ENCODE data around the gene CLEC4C.
"Not testable (repeated sequence)": the region's sequence is repeated elsewhere in the genome, so short reads cannot be mapped to it uniquely, and the experiment has no call there.

Gene CLEC4C, protein sequence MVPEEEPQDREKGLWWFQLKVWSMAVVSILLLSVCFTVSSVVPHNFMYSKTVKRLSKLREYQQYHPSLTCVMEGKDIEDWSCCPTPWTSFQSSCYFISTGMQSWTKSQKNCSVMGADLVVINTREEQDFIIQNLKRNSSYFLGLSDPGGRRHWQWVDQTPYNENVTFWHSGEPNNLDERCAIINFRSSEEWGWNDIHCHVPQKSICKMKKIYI

DNA sequence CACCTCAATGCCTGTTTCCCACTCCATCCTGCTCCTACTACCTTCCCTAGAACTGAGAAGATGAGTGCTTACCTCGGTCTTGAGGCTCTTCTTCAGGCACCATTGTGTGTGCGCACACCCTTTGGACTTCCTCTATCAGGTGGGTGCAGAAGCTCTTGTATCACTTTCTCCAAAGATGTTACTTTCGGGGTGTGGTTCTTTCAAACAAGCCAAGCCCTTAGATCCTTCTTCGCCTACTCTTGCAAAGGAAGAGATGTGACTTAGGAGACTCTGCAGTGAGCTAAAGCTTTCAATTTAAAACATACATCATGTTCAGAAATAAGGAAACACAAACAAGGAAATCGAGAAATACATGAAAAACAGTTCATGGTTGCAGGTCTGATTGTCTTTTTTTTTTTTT, at the start of gene CLEC4C:
CLEC4C (minus strand) TSS at position 130 of the 400 bp plus-strand sequence; CDS start at position 103, 27 bp downstream.
- intact Hi-C loops (cut with DNase I), result no loop called here
- DNase-seq, result no peak

DNA sequence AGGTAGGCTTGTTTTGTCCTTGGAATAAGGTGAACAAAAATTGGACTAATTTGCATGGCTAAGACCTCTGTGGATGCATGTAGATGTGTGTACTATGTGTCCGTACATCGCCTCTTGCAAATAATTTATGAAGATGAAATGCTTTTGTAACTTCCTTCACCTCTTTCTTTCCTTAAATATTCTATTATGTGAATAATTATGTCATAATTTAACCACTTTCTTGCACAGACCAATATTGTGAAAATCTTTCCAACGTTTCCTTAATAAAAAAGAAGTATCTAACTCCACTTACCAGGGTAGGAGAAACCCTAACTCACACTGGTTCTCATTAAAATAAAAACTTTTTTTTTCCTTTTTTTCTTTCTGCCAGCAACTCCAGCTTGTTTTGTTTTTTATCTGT, 46.0 kb upstream of the CLEC4C start:
- DNase-seq, result no peak
- intact Hi-C loops (cut with DNase I), result no loop called here

DNA sequence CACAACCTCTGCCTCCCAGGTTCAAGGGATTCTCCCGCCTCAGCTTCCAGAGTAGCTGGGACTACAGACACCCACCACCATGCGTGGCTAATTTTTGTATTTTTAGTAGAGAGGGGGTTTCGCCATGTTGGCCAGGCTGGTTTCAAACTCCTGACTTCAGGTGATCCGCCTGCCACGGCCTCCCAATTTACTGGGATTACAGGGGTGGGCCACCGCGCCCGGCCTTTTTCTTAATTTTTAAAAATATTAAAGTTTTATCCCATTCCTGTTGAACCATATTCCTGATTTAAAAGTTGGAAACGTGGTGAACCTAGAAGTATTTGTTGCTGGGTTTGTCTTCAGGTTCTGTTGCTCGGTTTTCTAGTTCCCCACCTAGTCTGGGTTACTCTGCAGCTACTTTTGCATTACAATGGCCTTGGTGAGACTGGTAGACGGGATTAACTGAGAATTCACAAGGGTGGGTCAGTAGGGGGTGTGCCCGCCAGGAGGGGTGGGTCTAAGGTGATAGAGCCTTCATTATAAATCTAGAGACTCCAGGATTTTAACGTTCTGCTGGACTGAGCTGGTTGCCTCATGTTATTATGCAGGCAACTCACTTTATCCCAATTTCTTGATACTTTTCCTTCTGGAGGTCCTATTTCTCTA, 41.8 kb upstream of the CLEC4C start, which contains the start of gene NANOG:
NANOG (plus strand) TSS at position 519 of the 645 bp plus-strand sequence. CDS start 213 bp downstream, outside the sequence.
- intact Hi-C loops (cut with DNase I); DNase-seq: not testable (repeated sequence)

DNA sequence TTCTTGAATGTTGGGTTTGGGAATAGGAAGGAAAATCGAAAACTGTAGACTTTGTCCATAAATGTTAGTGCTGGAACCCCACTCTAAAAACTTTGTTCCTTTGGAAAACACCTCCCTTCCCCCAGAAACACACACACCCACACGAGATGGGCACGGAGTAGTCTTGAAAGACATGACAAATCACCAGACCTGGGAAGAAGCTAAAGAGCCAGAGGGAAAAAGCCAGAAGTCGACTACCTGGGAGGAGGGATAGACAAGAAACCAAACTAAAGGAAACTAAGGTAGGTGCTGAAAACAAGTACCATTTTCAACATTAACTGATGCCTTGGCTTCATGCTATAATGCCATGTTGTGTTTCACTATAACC, 41.1 kb upstream of the CLEC4C start:
- intact Hi-C loops (cut with DNase I), result no loop called here
- no peak for DNase-seq

DNA sequence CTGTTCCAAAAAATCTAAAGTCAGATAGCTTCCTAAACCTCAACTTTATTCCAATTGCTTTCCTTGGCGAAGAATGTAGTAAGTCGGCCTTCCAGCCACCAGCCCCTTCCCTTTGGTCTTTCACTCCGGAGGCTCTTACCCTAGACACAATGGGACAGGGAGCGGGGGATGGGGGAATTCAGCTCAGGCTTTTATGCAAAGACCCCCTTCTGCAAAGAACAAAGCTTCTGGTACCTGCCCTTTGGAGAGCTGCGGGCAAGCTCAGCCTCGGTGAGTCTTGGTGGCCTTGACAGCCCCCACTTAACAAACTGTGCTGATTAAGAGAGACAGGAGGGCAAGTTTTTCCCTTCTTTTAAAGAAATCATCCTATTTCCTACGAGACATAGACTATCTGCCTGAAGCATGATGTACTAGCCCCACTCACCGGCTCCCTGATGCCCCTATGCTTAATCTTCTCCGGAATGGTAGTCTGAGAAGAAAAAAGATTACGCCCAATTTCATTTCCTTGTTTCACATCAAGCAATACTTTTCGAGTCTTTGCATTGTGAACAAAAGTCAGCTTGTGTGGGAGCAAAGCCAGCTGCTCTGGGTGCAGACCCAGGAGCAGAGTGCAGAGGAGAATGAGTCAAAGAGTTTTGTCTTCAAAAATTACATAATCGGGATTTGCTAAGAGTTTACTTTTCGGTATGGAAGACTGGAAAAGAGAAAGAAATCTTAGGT, 40.6 kb upstream of the CLEC4C start:
- DNase-seq, result peak in 23 of 42 donors; percentile 7 to 74 (median 32)
- intact Hi-C loops (cut with DNase I), result no loop called here

DNA sequence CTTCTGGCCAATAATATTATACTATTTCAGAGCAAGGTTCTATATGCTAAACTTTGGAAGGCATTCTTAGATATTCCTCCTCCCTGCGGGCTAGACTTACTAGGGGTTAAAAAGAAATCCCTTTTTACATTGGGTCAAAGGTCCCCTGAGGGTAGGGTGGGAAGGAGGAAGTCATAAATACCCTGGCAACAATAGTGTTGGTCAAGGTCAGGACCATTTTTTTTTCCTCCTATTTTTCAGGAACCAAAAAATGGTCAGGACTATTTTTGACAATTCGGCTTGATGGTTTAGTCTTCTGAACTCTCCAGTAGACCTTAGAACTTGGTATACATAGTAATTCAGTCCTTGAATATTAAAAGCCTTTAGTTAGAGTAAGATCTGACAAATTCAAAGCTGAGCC, 37.5 kb upstream of the CLEC4C start:
- DNase-seq, result no peak
- intact Hi-C loops (cut with DNase I), result no loop called here

DNA sequence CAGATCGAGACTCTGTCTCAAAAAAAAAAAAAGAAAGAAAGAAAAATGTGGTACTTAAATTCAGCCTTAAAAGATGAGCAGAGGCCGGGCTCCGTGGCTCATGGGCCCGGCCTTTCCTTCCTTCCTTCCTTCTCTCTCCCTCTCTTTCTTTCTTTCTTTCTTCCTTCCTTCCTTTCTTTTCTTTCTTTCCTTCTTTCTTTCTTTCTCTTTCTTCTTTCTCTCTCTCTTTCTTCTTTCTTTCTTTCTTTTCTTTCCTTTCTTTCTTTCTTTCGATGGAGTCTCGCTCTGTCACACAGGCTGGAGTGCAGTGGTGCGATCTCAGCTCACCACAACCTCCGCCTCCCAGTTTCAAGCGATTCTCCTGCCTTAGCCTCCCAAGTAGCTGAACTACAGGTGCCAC, 36.3 kb upstream of the CLEC4C start:
- DNase-seq; intact Hi-C loops (cut with DNase I): not testable (repeated sequence)

DNA sequence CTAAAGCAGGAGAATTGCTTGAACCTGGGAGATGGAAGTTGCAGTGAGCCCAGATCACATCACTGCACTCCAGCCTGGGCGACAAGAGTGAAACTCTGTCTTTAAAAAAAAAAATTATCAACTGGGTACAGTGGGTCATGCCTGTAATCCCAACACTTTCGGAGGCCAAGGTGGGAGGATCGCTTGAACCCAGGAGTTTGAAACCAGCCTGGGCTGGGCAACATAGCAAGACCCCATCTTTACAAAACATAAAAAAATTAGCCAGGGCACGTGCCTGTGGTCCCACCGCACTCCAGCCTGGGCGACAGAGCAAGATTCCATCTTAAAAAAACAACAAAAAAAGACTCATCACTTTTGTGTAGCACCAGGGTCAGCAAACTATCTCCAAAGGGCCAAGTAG, 34.9 kb upstream of the CLEC4C start:
- DNase-seq, result no peak
- intact Hi-C loops (cut with DNase I), result no loop called here

DNA sequence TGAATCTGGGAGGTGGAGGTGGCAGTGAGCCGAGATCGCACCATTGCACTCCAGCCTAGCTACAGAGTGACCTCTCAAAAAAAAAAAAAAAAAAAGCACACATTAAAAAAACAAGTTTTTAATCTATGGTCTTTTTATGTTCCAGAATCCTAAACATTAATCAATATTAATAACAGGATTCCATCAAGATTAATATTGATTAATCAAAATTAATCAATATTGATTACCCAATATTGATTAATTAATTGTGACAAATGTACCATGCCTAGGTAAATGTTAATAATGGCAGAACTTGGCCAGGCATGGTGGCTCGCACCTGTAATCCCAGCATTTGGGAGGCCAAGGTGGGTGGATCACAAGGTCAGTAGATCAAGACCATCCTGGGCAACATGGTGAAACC, 34.1 kb upstream of the CLEC4C start:
- no peak for DNase-seq

DNA sequence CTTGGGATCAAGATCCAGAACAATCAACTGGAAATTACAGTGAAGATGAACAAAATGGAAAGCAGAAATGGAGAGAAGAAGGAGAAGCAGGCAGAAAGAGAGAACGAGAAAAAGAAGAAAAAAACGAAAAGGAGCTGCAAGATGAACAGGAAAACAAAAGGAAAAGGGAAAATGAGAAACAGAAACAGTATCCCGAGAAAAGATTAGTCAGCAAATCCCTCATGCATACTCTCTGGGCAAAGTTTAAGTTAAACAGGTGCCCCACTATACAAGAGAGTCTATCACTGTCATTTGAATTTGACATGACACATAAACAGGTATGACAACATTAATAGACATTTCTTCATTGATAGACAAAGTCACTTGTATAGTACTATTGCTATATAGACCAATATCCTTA, 22.8 kb upstream of the CLEC4C start:
- intact Hi-C loops (cut with DNase I), result no loop called here

More for the DNA sequence above, 34.1 kb upstream of the CLEC4C start:
- intact Hi-C loops (cut with DNase I), result no loop called here

DNA sequence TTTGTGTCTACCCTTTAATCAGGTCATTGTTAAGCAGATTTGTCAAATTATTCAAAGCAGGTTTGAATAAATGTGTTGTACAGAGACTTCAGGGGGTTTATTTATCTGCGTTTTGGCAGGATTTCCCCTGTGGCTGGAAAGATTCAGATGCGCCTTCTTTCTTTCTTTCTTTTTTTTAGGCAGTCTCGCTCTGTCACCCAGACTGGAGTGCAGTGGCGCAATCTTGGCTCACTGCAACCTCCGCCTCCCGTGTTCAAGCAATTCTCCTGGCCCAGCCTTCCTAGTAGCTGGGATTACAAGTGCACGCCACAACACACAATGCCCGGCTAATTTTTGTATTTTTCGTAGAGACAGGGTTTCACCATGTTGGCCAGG, 11.6 kb upstream of the CLEC4C start:
- intact Hi-C loops (cut with DNase I), result no loop called here
- peak in 1 of 42 donors; percentile 1 for DNase-seq

More for the DNA sequence above, 22.8 kb upstream of the CLEC4C start:
- no peak for DNase-seq

DNA sequence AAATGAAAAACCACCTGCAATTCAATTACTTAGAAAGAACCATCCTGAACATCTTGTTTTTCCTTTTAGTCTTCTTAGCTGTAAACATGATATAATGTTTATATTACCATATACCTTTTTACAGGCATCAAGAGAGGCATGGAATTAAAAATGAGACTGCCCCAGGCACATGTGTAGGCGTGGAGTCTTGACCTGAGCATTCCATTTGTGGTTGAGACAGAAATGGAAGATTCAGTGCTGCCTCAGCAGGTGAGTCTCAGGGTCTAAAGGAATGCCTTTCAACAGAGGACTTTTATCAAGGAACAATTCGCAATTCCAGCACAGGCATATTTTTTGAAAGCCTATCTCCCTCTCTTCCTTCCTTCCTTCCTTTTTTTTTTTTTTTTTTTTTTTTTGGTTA, 9.8 kb upstream of the CLEC4C start:
- intact Hi-C loops (cut with DNase I), result no loop called here
- DNase-seq, result no peak

DNA sequence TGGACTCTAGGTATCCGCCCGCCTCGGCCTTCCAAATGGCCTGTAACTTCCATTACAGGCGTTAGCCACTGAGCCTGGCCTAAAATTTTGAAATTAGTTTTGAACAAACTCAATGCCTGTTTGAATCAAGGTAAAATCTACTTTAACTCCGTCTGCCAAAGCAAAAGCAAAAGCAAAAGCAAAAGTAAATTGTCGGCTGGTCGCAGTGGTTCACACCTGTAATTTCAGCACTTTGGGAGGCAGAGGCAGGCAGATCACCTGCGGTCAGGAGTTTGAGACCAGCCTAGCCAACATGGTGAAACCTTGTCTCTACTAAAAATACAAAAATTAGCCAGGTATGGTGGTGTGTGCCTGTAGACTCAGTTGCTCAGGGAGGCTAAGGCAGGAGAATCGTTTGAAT, 8.5 kb upstream of the CLEC4C start:
- intact Hi-C loops (cut with DNase I); DNase-seq: not testable (repeated sequence)

DNA sequence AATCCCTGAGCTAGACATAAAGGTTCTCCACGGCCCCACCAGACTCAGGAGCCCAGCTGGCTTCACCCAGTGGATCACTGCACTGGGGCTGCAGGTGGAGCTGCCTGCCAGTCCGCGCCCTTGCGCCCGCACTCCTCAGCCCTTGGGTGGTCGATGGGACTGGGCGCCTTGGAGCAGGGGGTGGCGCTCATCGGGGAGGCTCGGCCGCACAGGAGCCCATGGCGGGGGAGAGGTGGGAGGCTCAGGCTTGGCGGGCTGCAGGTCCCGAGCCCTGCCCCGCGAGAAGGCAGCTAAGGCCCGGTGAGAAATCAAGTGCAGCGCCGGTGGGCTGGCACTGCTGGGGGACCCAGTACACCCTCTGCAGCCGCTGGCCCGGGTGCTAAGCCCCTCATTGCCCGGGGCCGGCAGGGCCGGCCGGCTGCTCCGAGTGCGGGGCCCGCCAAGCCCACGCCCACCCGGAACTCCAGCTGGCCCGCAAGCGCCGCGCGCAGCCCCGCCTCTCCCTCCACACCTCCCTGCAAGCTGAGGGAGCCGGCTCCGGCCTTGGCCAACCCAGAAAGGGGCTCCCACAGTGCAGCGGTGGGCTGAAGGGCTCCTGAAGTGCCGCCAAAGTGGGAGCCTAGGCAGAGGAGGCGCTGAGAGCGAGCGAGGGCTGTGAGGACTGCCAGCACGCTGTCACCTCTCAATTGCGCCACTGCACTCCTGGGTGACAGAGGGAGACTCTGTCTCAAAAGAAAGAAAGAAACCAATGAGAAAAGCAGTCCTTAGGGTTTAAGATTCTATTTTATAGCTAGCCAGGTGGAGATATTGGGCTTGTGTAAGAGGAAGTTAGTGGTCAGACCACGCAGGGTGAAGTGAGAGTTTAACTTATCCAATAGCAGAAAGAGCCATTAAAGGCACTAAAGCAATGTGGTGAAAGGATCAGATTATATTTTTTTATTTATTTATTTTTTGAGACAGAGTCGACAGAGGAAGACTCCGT, 5.1 kb upstream of the CLEC4C start:
- intact Hi-C loops (cut with DNase I); DNase-seq: not testable (repeated sequence)

DNA sequence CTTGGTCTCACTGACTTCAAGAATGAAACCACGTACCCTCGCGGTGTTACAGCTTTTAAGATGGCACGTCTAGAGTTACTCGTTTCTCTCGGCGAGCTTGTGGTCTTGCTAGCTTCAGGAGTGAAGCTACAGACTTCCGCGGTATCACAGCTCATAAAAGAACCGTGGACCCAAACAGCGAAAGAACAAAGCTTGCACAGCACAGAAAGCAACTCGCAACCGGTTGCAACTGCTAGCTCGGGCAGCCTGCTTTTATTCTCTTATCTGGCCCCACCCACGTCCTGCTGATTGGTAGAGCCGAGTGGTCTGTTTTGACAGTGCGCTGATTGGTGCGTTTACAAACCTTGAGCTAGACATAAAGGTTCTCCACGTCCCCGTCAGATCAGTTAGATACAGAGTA, 4.2 kb upstream of the CLEC4C start:
- intact Hi-C loops (cut with DNase I), result no loop called here
- DNase-seq, result no peak

DNA sequence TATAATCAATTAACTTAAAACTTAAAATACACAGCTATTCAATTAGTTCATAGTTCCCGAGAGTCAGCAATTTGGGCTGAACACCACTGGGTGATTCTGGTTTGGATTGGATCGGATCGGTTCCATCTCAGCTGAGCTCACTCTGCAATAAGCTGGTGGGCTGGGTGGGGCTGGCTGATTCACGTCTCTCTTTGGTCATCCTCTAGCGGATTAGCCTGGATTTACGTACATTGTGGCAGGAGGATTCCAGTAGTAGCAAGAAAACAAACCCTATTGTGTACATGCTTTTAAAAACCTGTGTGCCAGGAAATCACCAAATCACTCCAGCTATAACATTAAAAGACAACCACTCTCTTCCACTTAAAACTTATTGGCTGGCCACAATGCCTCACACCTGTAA, 3.2 kb upstream of the CLEC4C start:
- intact Hi-C loops (cut with DNase I), result no loop called here
- no peak for DNase-seq

DNA sequence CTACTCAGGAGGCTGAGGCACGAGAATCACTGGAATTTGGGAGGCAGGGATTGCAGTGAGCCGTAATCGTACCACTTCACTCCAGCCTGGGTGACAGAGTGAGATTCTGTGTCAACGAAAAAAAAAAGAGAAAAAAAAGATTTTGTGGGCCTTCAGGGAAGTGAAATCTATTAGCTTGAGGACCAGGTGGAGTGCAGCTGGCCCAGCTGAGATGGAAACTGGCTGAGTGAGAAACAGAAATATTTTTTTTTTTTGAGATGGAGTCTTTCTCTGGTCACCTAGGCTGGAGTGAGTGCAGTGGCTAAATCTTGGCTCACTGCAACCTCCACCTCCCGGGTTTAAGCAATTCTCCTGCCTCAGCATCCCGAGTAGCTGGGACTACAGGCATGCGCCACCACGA, 2.3 kb upstream of the CLEC4C start:
- intact Hi-C loops (cut with DNase I), result no loop called here
- DNase-seq, result no peak

DNA sequence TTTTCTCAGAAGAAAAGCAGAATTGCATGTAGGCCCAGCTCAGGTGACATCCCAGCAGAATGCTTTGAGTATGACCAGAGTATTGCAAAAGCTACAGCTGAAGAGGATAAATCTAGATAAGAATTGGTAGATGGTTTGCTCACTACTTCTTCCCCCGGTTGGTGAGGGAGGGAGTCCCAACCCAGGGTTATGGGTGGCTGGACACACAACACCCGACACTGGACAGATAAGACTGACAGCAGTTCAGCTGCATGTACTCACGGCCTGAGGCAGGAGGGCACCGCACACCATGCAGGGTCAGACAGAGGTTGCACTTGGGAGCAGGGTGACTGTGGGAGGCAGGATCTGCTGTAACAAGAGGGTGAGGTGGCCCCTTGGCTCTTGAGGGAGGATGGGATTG, 1.7 kb upstream of the CLEC4C start:
- no peak for DNase-seq
- intact Hi-C loops (cut with DNase I), result no loop called here

DNA sequence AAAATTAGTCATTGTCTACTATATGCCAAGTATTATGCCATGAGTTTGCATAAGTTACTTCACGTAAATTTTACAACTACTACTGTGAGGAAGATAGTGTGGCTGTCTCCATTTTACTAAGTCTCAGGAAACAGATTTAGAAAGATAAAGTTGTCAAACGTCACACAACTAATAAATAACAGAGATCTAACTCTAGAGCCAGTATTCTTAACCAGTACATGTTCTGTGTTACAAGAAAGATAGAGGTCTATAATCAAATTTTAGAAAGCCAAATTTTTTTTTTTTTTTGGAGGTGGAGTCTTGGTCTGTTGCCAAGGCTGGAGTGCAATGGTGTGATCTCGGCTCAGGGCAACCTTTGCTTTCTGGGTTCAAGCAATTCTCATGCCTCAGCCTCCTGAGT, 14.2 kb downstream of the CLEC4C start:
- peak in 1 of 42 donors; percentile 15 for DNase-seq
- intact Hi-C loops (cut with DNase I), result no loop called here
